ENCODE data around the gene C19orf25.

DNA sequence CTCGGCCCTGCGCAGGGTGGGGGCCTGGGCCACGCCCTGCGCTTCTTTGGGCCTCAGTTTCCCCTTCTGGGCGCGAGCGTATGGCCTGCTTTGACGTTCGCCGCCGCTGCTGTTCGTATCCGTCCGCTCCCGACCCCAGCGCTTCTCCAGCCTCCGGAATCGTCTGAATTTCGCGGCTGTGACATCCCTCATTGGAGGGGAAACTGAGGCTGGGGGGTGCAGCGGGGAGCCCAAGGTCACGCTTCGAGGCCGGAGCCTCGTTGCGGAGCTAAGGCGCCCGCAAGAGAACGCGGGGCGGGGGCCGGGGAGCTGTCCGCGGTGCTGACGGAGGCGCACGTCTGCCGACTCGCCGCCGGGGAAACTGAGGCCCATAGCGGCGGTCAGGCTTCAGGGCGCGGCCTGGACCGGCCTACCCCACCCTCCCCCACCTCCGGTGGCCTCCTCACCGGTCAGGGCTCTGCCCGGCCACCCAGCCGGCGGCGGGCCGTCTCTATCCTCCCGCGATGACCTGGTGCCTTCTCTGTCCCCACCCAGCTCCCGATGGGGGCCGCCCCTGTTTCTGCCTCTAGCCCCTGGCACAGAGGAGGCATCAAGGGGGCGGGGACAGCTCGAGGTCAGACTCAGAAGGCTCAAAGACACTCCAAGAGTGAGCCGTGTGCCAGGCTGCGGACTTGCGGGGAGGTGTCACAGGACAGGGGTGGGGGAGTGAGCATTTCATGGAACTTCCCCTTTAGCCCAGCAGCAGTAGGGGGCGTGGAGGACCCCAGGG, 32.1 kb downstream of the C19orf25 start:
- no peak for TF ChIP-seq FOXP1 (IDR thresholded peaks at IDR 0.05)
- no peak for TF ChIP-seq FOXP1 (CRISPR knock-in tag; IDR thresholded peaks at IDR 0.05)
- no peak for TF ChIP-seq FOSL1 (CRISPR knock-in tag; IDR thresholded peaks at IDR 0.05; ENCODE audit: borderline replicate concordance)
